ENCODE results near the gene TTLL8. TPM values are rescaled to one million over a fixed set of nuclear protein-coding genes. Genes with fewer than 3 reads are reported as not detected.

The TTLL8 gene
- total RNA-seq, 2 donors from 2014 or later = 0.74 TPM; not detected in 1

GRCh38 chr22:50048061-50048765, 9.9 kb downstream of the TTLL8 start:
- Histone ChIP-seq H3K9me3 (no peaks in the 10 kb centered on the region), H3K4me3 (no peak overlapping the region), H3K27ac (no peak overlapping the region), H3K27me3 (replicated peaks; ENCODE audit: insufficient read depth) (no peaks in the 10 kb centered on the region), H3K36me3 (no peaks in the 10 kb centered on the region), H3K4me1 (replicated peaks) (no peaks in the 10 kb centered on the region)
- WGBS = 81% methylated on average over 12 of the region's 12 CpGs
- intact Hi-C loops (cut with DNase I) = no loop called here
- TF ChIP-seq CTCF (IDR thresholded peaks at IDR 0.05) = no peak
- TF ChIP-seq POLR2AphosphoS5 (IDR thresholded peaks at IDR 0.05) = no peak
- TF ChIP-seq POLR2A (IDR thresholded peaks at IDR 0.05) = no peak
- no peak for DNase-seq (ENCODE audit: low spot score)

- Histone ChIP-seq H3K27me3 (replicated peaks; ENCODE audit: insufficient read depth) (no peaks in the 10 kb centered on the region), H3K27ac (no peak overlapping the region), H3K36me3 (no peaks in the 10 kb centered on the region), H3K4me1 (replicated peaks) (no peaks in the 10 kb centered on the region), H3K9me3 (no peaks in the 10 kb centered on the region), H3K4me3 (no peak overlapping the region)
- WGBS = 90% methylated on average over 10 of the region's 16 CpGs
- intact Hi-C loops (cut with DNase I) = no loop called here
- no peak for DNase-seq (ENCODE audit: low spot score)
- TF ChIP-seq CTCF (IDR thresholded peaks at IDR 0.05) (no peak), POLR2AphosphoS5 (IDR thresholded peaks at IDR 0.05) (no peak), POLR2A (IDR thresholded peaks at IDR 0.05) (no peak)
Measured at GRCh38 chr22:50047346-50047745, 10.8 kb downstream of the TTLL8 start.

- Histone ChIP-seq H3K4me1 (replicated peaks) (no peaks in the 10 kb centered on the region), H3K36me3 (no peaks in the 10 kb centered on the region), H3K9me3 (no peaks in the 10 kb centered on the region), H3K4me3 (no peak overlapping the region), H3K27ac (no peak overlapping the region), H3K27me3 (replicated peaks; ENCODE audit: insufficient read depth) (no peaks in the 10 kb centered on the region)
- DNase-seq (ENCODE audit: low spot score) = no peak
- no peak for TF ChIP-seq CTCF (IDR thresholded peaks at IDR 0.05)
- TF ChIP-seq POLR2A (IDR thresholded peaks at IDR 0.05) = no peak
- TF ChIP-seq POLR2AphosphoS5 (IDR thresholded peaks at IDR 0.05) = no peak
- 88% methylated on average over 27 of the region's 27 CpGs for WGBS
- intact Hi-C loops (cut with DNase I) = no loop called here
Measured at GRCh38 chr22:50046481-50047245, 11.4 kb downstream of the TTLL8 start.

GRCh38 chr22:50046019-50046415, 12.1 kb downstream of the TTLL8 start:
- no peak overlapping the region for H3K4me3 ChIP-seq
- H3K36me3 ChIP-seq = no peaks in the 10 kb centered on the region
- H3K27ac ChIP-seq = no peak overlapping the region
- no peaks in the 10 kb centered on the region for H3K27me3 ChIP-seq (replicated peaks; ENCODE audit: insufficient read depth)
- TF ChIP-seq CTCF (IDR thresholded peaks at IDR 0.05) (no peak), POLR2A (IDR thresholded peaks at IDR 0.05) (no peak), POLR2AphosphoS5 (IDR thresholded peaks at IDR 0.05) (no peak)
- intact Hi-C loops (cut with DNase I) = no loop called here
- WGBS = 75% methylated on average over 18 of the region's 19 CpGs
- H3K9me3 ChIP-seq = no peaks in the 10 kb centered on the region
- DNase-seq (ENCODE audit: low spot score) = no peak
- no peaks in the 10 kb centered on the region for H3K4me1 ChIP-seq (replicated peaks)
